C4-2B (cell line): ENCODE data around the gene KIAA1143.

ENCODE experiments used
- CTCF ChIP-seq: fragments of 450-650 bp; conservative IDR thresholded peaks from 2 replicates; pipeline ENCODE4 v1.5.1; 2017; ENCODE audit warnings: mild to moderate bottlenecking
- ZFX ChIP-seq: fragments of 450-650 bp; IDR thresholded peaks from 2 replicates; pipeline ENCODE4 v1.6.1; 2017

- no peak for TF ChIP-seq CTCF
- peak; percentile 4; the same call in 1 of the 2 replicates for TF ChIP-seq ZFX
These were observed 805 bp upstream of the KIAA1143 start for GRCh38 chr3:44762170-44762677.
